GM18511 (cell line): Measurements from ENCODE around the gene MOXD1.

ENCODE experiments used
- ATAC-seq: cut with Tn5 transposase; IDR thresholded peaks from one replicate; pipeline ENCODE4 v1.9.1; 2021; ENCODE audit warnings: mild to moderate bottlenecking, moderate library complexity; ENCODE audit not compliant: unreplicated experiment

Gene MOXD1

DNA sequence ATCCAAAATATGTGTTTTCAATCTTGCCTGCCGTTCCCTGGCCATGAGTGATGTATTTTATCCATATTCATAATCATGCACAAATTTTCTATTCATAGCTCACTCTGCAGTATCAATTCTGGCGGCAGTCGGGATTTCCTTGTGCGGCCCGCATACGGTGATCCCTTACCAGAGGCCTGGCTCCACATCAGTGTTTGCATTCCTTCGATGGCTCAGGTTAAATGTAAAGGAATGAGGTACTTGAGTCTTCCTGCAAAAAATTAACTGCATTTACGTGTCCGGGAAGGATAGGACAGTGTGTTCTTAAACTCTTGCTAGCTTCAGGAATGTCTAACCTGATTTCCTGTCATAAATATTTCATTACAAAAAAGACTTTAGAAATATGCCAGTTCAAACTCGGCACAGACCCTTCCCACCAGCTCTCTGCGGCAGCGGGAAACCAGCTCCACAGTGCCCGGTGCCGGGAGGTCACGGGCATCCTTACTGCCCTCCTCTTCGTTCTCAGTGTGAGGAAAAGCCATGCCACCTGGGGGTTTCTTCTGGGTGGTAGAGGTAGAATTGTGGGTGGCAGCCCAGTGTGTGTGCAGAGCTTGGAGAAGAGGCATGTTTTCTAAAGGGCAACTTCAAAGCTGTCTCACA, 154.5 kb downstream of the MOXD1 start:
- ATAC-seq: no peak

DNA sequence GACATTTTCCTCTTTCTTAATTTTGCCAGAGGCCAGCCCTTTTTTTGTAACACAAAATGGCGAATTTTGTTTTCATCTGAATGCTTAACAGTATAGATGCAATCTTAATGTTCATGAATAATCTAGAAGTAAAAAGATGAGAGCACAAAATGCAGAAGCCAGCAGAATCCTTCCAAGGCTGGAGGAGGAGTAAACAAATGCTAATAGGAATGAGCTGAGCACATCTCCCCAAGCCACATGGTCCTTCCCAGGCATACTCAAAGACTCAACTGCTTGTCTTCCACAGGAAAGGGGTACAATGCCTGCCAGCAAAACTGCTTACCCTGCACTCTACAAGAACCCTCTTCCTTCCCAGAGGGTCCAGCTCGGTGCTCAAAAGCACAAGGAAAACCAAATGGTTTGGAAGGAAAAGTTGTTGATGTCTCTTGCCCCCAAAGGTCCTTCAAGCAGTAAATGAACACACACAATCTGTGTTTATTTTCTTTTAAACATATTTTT, 155.1 kb downstream of the MOXD1 start:
- no peak for ATAC-seq
